GM12878 (cell line): Measurements from ENCODE around the gene AATF.

ENCODE experiments used
- CHD4 ChIP-seq: fragments of 200-600 bp; sonication (generic); IDR thresholded peaks from 2 replicates; pipeline ENCODE4 v1.6.1; 2016; ENCODE audit warnings: mild to moderate bottlenecking
- EGR1 ChIP-seq, 2 experiments: IDR thresholded peaks; 1 replicate in 1 of 2; 2 replicates in 1 of 2; pipeline ENCODE4 v1.6.1; 2011 to 2012; ENCODE audit warnings: low read depth in 2 of 2, low read length in 2 of 2, borderline replicate concordance in 1 of 2, mild to moderate bottlenecking in 1 of 2, moderate library complexity in 1 of 2
- USF1 ChIP-seq: IDR thresholded peaks from 2 replicates; pipeline ENCODE4 v1.6.1; 2011; ENCODE audit warnings: borderline replicate concordance, low read depth, mild to moderate bottlenecking, moderate library complexity, mixed read lengths, low read length; ENCODE audit not compliant: insufficient read depth; ENCODE audit errors: extremely low read length
- TF ChIP-seq, protein P1 (sequence below), 3 experiments: IDR thresholded peaks in 2 of 3; conservative IDR thresholded peaks in 1 of 3; 2 replicates each; pipeline ENCODE4 v1.5.1; 2011; ENCODE audit warnings: low read depth in 3 of 3, low read length in 3 of 3, mild to moderate bottlenecking in 3 of 3, control low read depth in 2 of 3, moderate library complexity in 2 of 3, inconsistent platforms in 1 of 3, mixed read lengths in 1 of 3; ENCODE audit not compliant: control insufficient read depth in 2 of 3, insufficient read depth in 1 of 3; ENCODE audit errors: extremely low read depth in 1 of 3

DNA sequence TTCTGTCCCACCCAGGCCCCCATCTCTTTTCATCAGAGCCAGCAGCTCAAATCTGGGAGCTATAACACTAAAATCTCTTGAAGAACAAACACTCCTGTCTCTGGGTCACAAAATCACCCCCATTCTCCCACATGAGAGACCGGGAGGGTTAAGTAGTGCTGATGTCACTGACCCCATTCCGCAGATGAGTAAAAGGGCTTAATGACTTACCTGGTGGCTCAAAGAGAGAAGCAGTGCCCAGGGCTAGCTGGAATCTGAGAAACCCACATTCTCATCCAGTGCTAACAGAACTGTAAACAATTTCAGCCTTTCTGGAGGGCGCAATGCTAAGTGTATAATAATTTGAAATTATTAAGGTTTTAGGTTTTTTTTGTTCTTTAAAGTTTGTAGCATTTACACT, 37.8 kb upstream of the AATF start:
- TF ChIP-seq, protein P1, sequence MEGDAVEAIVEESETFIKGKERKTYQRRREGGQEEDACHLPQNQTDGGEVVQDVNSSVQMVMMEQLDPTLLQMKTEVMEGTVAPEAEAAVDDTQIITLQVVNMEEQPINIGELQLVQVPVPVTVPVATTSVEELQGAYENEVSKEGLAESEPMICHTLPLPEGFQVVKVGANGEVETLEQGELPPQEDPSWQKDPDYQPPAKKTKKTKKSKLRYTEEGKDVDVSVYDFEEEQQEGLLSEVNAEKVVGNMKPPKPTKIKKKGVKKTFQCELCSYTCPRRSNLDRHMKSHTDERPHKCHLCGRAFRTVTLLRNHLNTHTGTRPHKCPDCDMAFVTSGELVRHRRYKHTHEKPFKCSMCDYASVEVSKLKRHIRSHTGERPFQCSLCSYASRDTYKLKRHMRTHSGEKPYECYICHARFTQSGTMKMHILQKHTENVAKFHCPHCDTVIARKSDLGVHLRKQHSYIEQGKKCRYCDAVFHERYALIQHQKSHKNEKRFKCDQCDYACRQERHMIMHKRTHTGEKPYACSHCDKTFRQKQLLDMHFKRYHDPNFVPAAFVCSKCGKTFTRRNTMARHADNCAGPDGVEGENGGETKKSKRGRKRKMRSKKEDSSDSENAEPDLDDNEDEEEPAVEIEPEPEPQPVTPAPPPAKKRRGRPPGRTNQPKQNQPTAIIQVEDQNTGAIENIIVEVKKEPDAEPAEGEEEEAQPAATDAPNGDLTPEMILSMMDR (IDR thresholded peaks at IDR 0.05 in 2 of 3, conservative IDR thresholded peaks at IDR 0.05 in 1 of 3; ENCODE audit: control insufficient read depth in 2 of 3, extremely low read depth in 1 of 3, insufficient read depth in 1 of 3, low read depth in 3 of 3, low read length in 3 of 3): no peak
- TF ChIP-seq USF1: no peak
- TF ChIP-seq EGR1 (IDR thresholded peaks at IDR 0.05; ENCODE audit: borderline replicate concordance in 1 of 2, low read depth in 2 of 2, low read length in 2 of 2): no peak
- no peak for TF ChIP-seq CHD4
